HS-5 (cell line): ENCODE measurements around the gene SERPINB13.

Experiments
- DNase-seq: peaks from one replicate; pipeline ENCODE4 v3.0.0-alpha.2; 2012; ENCODE audit warnings: low read depth

SERPINB13 gene

GRCh38 chr18:63586966-63587365 is at the start of gene SERPINB13:
Gene SERPINB13 (plus strand): TSS chr18:63587343. CDS start chr18:63588668, 1,325 bp downstream.
- no peak for DNase-seq

GRCh38 chr18:63539904-63540510 is 47.1 kb upstream of the SERPINB13 start:
- peak; percentile 23 for DNase-seq

GRCh38 chr18:63542069-63542468 is 45.1 kb upstream of the SERPINB13 start, which contains the start of gene SERPINB12:
Gene SERPINB12 (plus strand): TSS chr18:63542369. CDS start chr18:63556160, 13,791 bp downstream.
- no peak for DNase-seq

- DNase-seq = no peak
Measured at GRCh38 chr18:63544017-63544416, 43.1 kb upstream of the SERPINB13 start.

GRCh38 chr18:63545000-63545399 is 42.1 kb upstream of the SERPINB13 start:
- no peak for DNase-seq

GRCh38 chr18:63550068-63550467 is 37.1 kb upstream of the SERPINB13 start:
- DNase-seq = no peak

- DNase-seq = no peak
Measured at GRCh38 chr18:63551769-63552168, 35.4 kb upstream of the SERPINB13 start.

- no peak for DNase-seq
Measured at GRCh38 chr18:63552581-63552980, 34.6 kb upstream of the SERPINB13 start.

- DNase-seq = peak; percentile 37
Measured at GRCh38 chr18:63553081-63553480, 34.1 kb upstream of the SERPINB13 start.

- no peak for DNase-seq
Measured at GRCh38 chr18:63559567-63560491, 27.3 kb upstream of the SERPINB13 start.

- no peak for DNase-seq
Measured at GRCh38 chr18:63562284-63562683, 24.9 kb upstream of the SERPINB13 start.

GRCh38 chr18:63564021-63564420 is 23.1 kb upstream of the SERPINB13 start:
- no peak for DNase-seq

GRCh38 chr18:63564561-63564960 is 22.6 kb upstream of the SERPINB13 start:
- no peak for DNase-seq

- no peak for DNase-seq
Measured at GRCh38 chr18:63567276-63567675, 19.9 kb upstream of the SERPINB13 start.

GRCh38 chr18:63567825-63568224 is 19.3 kb upstream of the SERPINB13 start:
- no peak for DNase-seq

- no peak for DNase-seq
Measured at GRCh38 chr18:63570721-63571120, 16.4 kb upstream of the SERPINB13 start.

GRCh38 chr18:63575681-63576080 is 11.5 kb upstream of the SERPINB13 start:
- no peak for DNase-seq

GRCh38 chr18:63578357-63578958 is 8.7 kb upstream of the SERPINB13 start:
- DNase-seq = peak; percentile 11

- DNase-seq = no peak
Measured at GRCh38 chr18:63579616-63580015, 7.5 kb upstream of the SERPINB13 start.

- no peak for DNase-seq
Measured at GRCh38 chr18:63585988-63586387, 1.2 kb upstream of the SERPINB13 start.

- no peak for DNase-seq
Measured at GRCh38 chr18:63586431-63586830, 712 bp upstream of the SERPINB13 start.

- DNase-seq = no peak
Measured at GRCh38 chr18:63588909-63589308, 1.8 kb downstream of the SERPINB13 start.

GRCh38 chr18:63590373-63590772 is 3.2 kb downstream of the SERPINB13 start:
- DNase-seq = no peak
